IMR-90 (cell line): Measurements from ENCODE around the gene ZNF157. TPM values are rescaled to one million over a fixed set of nuclear protein-coding genes. Genes with fewer than 3 reads are reported as not detected.
"Not testable (repeated sequence)": the region's sequence is repeated elsewhere in the genome, so short reads cannot be mapped to it uniquely, and the experiment has no call there.

ENCODE experiments used
- ATAC-seq: fragments of 200-7000 bp; cut with Tn5 transposase; 2 replicates; pipeline ENCODE4 v1.9.1; 2020; ENCODE audit warnings: low read depth, mild to moderate bottlenecking, moderate library complexity
- BruUV-seq: library from RNA; stranded (reverse); fragments of 400-500 nt; replicated peaks from 2 replicates; lab custom pipeline; 2021; lab: Mats Ljungman, UMichigan
- CTCF ChIA-PET: fragments of 300-600 bp; formaldehyde crosslinking; extraction: SDS; loops from one replicate; lab custom pipeline; 2021; ENCODE audit warnings: antibody characterized with exemption; lab: Yijun Ruan, JAX
- POLR2A ChIA-PET: fragments of 300-600 bp; sonication (Branson Sonifier 250); formaldehyde crosslinking; loops from one replicate; lab custom pipeline; 2022; ENCODE audit warnings: antibody characterized with exemption; ENCODE audit not compliant: unreplicated experiment; lab: Charles Lee
- DNase-seq: peaks from one replicate; pipeline ENCODE4 v3.0.0; 2013
- H2AFZ ChIP-seq: replicated peaks from 2 replicates; pipeline ENCODE3; 2013; ENCODE audit warnings: low read length, mild to moderate bottlenecking; ENCODE audit not compliant: poor library complexity
- H2AK5ac ChIP-seq: 2 replicates; pipeline ENCODE4 v1.6.1; 2013; ENCODE audit warnings: low read depth, low read length, inconsistent platforms
- H2AK9ac ChIP-seq: replicated peaks from 2 replicates; pipeline ENCODE3; 2013; ENCODE audit warnings: mild to moderate bottlenecking, low read depth, low read length, moderate library complexity; ENCODE audit not compliant: poor library complexity
- H2BK120ac ChIP-seq: 2 replicates; pipeline ENCODE4 v1.6.1; 2013; ENCODE audit warnings: low read depth, low read length, inconsistent platforms
- H2BK15ac ChIP-seq: 3 replicates; pipeline ENCODE4 v1.6.1; 2013; ENCODE audit warnings: low read depth, low read length, inconsistent platforms
- H2BK20ac ChIP-seq: 2 replicates; pipeline ENCODE4 v1.6.1; 2013; ENCODE audit warnings: low read depth, mild to moderate bottlenecking, inconsistent platforms, low read length, moderate library complexity
- H2BK5ac ChIP-seq: 2 replicates; pipeline ENCODE4 v1.6.1; 2013; ENCODE audit warnings: mild to moderate bottlenecking, low read depth, low read length, inconsistent platforms; ENCODE audit not compliant: poor library complexity, severe bottlenecking
- H3K14ac ChIP-seq: replicated peaks from 2 replicates; pipeline ENCODE4 v1.6.1; 2013; ENCODE audit warnings: low read depth, low read length, inconsistent platforms
- H3K18ac ChIP-seq: 2 replicates; pipeline ENCODE4 v1.6.1; 2013; ENCODE audit warnings: low read depth, low read length, control low read depth
- H3K23ac ChIP-seq: 2 replicates; pipeline ENCODE4 v1.6.1; 2013; ENCODE audit warnings: low read depth, low read length, inconsistent platforms
- H3K27ac ChIP-seq: 2 replicates; pipeline ENCODE4 v1.5.1; 2013; ENCODE audit warnings: mild to moderate bottlenecking, control low read depth, low read length; ENCODE audit not compliant: insufficient read depth
- H3K27me3 ChIP-seq: 2 replicates; pipeline ENCODE4 v1.6.1; 2013; ENCODE audit warnings: low read length; ENCODE audit not compliant: control insufficient read depth, insufficient read depth
- H3K36me3 ChIP-seq: 2 replicates; pipeline ENCODE4 v1.6.1; 2013; ENCODE audit warnings: low read length, mixed read lengths; ENCODE audit not compliant: control insufficient read depth, insufficient read depth
- H3K4ac ChIP-seq: 2 replicates; pipeline ENCODE4 v1.6.1; 2013; ENCODE audit warnings: low read depth, low read length, inconsistent platforms
- H3K4me1 ChIP-seq: 2 replicates; pipeline ENCODE4 v1.6.1; 2013; ENCODE audit warnings: low read length, mixed read lengths; ENCODE audit not compliant: control insufficient read depth, insufficient read depth
- H3K4me2 ChIP-seq: 2 replicates; pipeline ENCODE4 v1.6.1; 2013; ENCODE audit warnings: low read depth, mild to moderate bottlenecking, control low read depth, low read length, moderate library complexity
- H3K4me3 ChIP-seq: 2 replicates; pipeline ENCODE4 v1.5.1; 2013; ENCODE audit warnings: low read depth, mild to moderate bottlenecking, control low read depth, low read length, moderate library complexity; ENCODE audit not compliant: insufficient read depth
- H3K56ac ChIP-seq: 2 replicates; pipeline ENCODE4 v1.6.1; 2013; ENCODE audit warnings: low read length, inconsistent platforms; ENCODE audit not compliant: insufficient read depth; ENCODE audit errors: extremely low read depth
- H3K79me1 ChIP-seq, 2 experiments: 2 replicates each; pipeline ENCODE4 v1.6.1; 2013; ENCODE audit warnings: low read length in 2 of 2, inconsistent platforms in 1 of 2, low read depth in 1 of 2
- H3K9ac ChIP-seq: 2 replicates; pipeline ENCODE4 v1.6.1; 2013; ENCODE audit warnings: low read depth, low read length, control low read depth
- H3K9me1 ChIP-seq: 2 replicates; pipeline ENCODE4 v1.6.1; 2013; ENCODE audit warnings: low read length, inconsistent platforms; ENCODE audit not compliant: insufficient read depth
- H3K9me3 ChIP-seq: 2 replicates; pipeline ENCODE4 v1.6.1; 2013; ENCODE audit warnings: low read length; ENCODE audit not compliant: control insufficient read depth, insufficient read depth
- H4K20me1 ChIP-seq: 2 replicates; pipeline ENCODE4 v1.6.1; 2013; ENCODE audit warnings: low read length, inconsistent platforms; ENCODE audit not compliant: insufficient read depth
- H4K5ac ChIP-seq: 2 replicates; pipeline ENCODE4 v1.6.1; 2013; ENCODE audit warnings: mild to moderate bottlenecking, low read depth, low read length, control low read depth
- H4K8ac ChIP-seq, 2 experiments: 2 replicates each; pipeline ENCODE4 v1.6.1; 2013; ENCODE audit warnings: low read depth in 2 of 2, low read length in 2 of 2, control low read depth in 1 of 2, inconsistent platforms in 1 of 2
- H4K91ac ChIP-seq: 2 replicates; pipeline ENCODE4 v1.6.1; 2013; ENCODE audit warnings: low read depth, low read length, inconsistent platforms; ENCODE audit not compliant: insufficient read depth
- RCOR1 ChIP-seq: IDR thresholded peaks from 2 replicates; pipeline ENCODE4 v1.6.1; 2012; ENCODE audit warnings: mild to moderate bottlenecking, low read length, improper control_type of control experiment; ENCODE audit not compliant: insufficient replicate concordance
- dilution Hi-C: fragments of 300-500 bp; cut with HindIII; formaldehyde crosslinking; loops from one replicate; pipeline ENCODE4 v1.14.3; 2018; ENCODE audit warnings: low sequenced_read_pairs; ENCODE audit not compliant: unreplicated experiment
- in situ Hi-C: fragments of 300-500 bp; cut with MboI; formaldehyde crosslinking; loops from 3 replicates; pipeline ENCODE4 v1.14.3; 2019; ENCODE audit warnings: low sequenced_read_pairs, inconsistent platforms, mixed read lengths
- intact Hi-C: fragments of 100-400 bp; cut with micrococcal nuclease; formaldehyde crosslinking; loops from 2 replicates; pipeline ENCODE4 v1.10.0; 2022
- polyA plus RNA-seq, 3 experiments: library from polyadenylated mRNA; depleted of rRNA; stranded (reverse); fragments of >200 nt; gene quantifications; 2 replicates each; pipeline ENCODE4 v1.2.3, GENCODE V29; 2012; ENCODE audit warnings: low replicate concordance in 1 of 3
- total RNA-seq: library from RNA; depleted of rRNA; stranded (reverse); fragments of >200 nt; gene quantifications from 2 replicates; pipeline ENCODE4 v1.2.3, GENCODE V29; 2012
- TF ChIP-seq, protein P1 (sequence below): conservative IDR thresholded peaks from 2 replicates; pipeline ENCODE4 v1.5.1; 2012; ENCODE audit warnings: mild to moderate bottlenecking, low read depth, low read length, improper control_type of control experiment

The ZNF157 gene
- total and polyA plus RNA-seq, 2 of the 4 experiments (the other 2 are of a cell fraction) = under 0.01 TPM; not detected in 1

DNA sequence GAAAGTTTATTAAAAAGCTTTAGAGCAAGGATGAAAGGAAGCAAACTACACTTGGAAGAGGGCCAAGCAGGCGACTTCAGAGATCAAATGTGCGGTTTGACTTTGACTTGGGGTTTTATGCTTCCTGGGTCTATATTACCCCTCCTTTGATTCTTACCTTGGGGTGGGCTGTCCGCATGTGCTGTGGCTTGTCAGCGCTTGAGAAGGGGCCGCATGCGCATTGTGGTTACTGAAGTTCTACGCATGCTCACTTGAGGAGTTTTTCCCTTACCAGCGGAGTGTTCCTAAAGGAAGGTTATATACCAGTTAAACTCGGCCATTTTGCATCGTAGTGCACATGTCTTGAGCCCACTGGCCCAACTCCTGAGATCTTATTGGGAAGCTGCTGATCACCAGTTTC is 9.9 kb downstream of the ZNF157 start (continued):
- TF ChIP-seq, protein P1, sequence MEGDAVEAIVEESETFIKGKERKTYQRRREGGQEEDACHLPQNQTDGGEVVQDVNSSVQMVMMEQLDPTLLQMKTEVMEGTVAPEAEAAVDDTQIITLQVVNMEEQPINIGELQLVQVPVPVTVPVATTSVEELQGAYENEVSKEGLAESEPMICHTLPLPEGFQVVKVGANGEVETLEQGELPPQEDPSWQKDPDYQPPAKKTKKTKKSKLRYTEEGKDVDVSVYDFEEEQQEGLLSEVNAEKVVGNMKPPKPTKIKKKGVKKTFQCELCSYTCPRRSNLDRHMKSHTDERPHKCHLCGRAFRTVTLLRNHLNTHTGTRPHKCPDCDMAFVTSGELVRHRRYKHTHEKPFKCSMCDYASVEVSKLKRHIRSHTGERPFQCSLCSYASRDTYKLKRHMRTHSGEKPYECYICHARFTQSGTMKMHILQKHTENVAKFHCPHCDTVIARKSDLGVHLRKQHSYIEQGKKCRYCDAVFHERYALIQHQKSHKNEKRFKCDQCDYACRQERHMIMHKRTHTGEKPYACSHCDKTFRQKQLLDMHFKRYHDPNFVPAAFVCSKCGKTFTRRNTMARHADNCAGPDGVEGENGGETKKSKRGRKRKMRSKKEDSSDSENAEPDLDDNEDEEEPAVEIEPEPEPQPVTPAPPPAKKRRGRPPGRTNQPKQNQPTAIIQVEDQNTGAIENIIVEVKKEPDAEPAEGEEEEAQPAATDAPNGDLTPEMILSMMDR = no peak
- no peak for TF ChIP-seq RCOR1

DNA sequence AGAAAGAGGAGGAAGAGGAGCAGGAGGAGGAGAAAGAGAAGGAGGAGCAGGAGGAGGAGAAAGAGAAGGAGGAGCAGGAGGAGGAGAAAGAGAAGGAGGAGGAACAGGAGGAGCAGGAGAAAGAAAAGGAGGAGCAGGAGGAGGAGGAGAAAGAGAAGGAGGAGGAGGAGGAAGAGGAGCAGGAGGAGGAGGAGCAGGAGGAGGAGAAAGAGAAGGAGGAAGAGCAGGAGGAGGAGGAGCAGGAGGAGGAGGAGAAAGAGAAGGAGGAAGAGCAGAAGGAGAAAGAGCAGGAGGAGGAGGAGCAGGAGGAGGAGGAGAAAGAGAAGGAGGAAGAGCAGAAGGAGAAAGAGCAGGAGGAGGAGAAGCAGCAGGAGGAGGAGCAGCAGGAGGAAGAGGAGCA is 10.5 kb downstream of the ZNF157 start:
- POLR2A ChIA-PET = not testable (repeated sequence)

More for the DNA sequence above, 10.5 kb downstream of the ZNF157 start:
- H4K91ac ChIP-seq, H3K18ac ChIP-seq, H3K9ac ChIP-seq, H3K4me3 ChIP-seq, H3K9me3 ChIP-seq, H4K8ac ChIP-seq, H2AK5ac ChIP-seq, H2AK9ac ChIP-seq, H3K79me1 ChIP-seq, H4K20me1 ChIP-seq, H3K4me1 ChIP-seq, H3K9me1 ChIP-seq, DNase-seq, H2AFZ ChIP-seq, H3K27me3 ChIP-seq, H3K36me3 ChIP-seq, H2BK20ac ChIP-seq, H2BK15ac ChIP-seq, ATAC-seq, H3K27ac ChIP-seq, H4K5ac ChIP-seq, H3K14ac ChIP-seq, H3K56ac ChIP-seq, H3K4me2 ChIP-seq, BruUV-seq, H2BK120ac ChIP-seq, H2BK5ac ChIP-seq, H3K23ac ChIP-seq, H3K4ac ChIP-seq, dilution Hi-C loops, CTCF ChIA-PET: not testable (repeated sequence)
- intact Hi-C loops (loop anchor here (5.0 to 10.0 kb wide), 2 partner anchors 144 to 149 kb away; partner anchors contain the start of gene USP11), in situ Hi-C loops (loop anchor here (10.0 kb wide), 1 partner anchor 186 kb away; the partner anchor contains the start of gene UBA1)
